HG03439 (cell line): Measurements from ENCODE around the gene HIPK1.

Experiments
- ATAC-seq: cut with Tn5 transposase; IDR thresholded peaks from one replicate; pipeline ENCODE4 v1.9.1; 2021; ENCODE audit warnings: mild to moderate bottlenecking, moderate library complexity; ENCODE audit not compliant: unreplicated experiment

HIPK1 gene

GRCh38 chr1:113928941-113929749 lies at the start of gene HIPK1:
TSS of gene HIPK1 (plus strand) at chr1:113929324.
- ATAC-seq: peak; percentile 72

GRCh38 chr1:113879739-113880038 lies 49.4 kb upstream of the HIPK1 start:
- ATAC-seq: no peak

GRCh38 chr1:113881661-113882060 lies 47.5 kb upstream of the HIPK1 start:
- ATAC-seq: no peak

DNA sequence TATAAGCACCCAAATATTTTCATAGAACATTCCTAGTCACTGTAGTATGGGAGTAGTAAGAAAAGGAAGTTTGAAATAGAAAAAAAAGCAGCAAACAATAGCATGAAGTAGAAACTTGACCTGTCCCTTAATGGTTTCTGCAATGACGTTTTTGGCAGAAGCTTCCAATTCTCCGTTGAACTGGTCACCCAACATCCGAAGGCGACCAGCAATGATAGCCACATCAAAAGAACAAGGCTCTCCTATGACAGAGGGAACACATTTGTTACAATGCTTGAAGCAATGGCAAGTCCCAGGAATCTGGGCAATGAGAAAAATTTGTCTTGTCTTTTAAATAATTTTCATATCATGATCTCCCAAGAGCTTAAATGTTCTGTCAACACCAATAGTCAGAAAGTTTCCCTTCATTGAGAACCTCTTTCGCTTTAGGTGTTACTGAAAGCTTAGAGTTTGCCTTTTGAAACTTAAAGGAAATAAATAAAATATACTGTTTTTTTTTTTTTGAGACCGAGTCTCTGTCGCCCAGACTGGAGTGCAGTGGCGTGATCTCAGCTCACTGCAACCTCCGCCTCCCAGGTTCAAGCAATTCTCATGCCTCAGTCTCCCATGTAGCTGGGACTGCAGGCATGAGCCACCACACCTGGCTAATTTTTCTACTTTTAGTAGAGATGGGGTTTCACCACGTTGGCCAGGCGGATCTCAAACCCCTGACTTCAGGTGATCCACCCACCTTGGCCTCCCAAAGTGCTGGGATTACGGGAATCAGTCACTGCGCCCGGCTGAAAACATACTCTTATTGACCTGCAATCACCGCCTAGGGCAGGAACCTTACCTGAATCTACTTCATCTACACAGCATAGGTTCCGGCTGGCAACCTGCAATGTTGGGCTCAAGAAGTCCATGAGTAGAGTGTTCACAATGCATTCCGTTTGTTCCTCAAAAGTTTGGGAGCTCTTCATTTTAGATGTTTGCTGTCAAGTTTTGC lies 42.4 kb upstream of the HIPK1 start:
- ATAC-seq: no peak

DNA sequence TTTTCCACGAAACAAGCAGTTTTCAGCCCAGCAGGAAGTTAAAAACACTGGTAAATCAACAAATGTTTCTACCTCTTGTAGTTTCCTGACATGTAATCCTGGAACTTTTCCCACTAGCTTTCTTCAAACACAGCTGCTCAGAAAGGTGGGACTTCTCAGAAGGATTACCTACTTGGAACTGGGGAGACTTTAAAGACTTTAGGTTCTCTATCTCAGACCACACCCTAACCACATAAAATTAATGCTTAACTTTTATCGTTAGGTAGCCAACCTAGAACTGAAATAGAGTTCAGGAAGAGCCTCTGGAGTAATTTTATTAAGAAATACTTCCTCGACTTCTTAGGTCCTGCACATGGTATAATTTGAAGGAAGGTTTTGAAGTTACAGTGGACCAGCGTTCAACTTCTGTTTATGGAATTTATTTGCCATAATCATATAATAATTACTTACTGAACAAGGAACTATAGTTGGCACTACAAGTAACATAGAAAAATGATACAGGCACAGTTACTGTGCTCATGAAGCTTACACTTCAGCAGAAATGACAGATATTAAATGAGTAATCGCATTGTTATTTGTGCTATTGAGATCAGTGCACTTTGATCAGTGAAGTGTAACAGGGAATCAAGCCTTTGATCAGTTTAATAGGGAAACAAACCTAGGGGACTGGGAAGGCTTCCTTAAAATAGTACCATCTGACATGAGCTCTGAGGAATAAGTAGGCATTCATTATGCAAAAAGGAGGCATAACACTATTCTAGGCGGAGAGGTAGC lies 41.5 kb upstream of the HIPK1 start, which contains the start of gene BCL2L15:
TSS of gene BCL2L15 (minus strand) at position 180 of the 774 bp plus-strand sequence. CDS start 206 bp downstream, outside the sequence.
- ATAC-seq: no peak

GRCh38 chr1:113890816-113891215 lies 38.3 kb upstream of the HIPK1 start:
- ATAC-seq: no peak

DNA sequence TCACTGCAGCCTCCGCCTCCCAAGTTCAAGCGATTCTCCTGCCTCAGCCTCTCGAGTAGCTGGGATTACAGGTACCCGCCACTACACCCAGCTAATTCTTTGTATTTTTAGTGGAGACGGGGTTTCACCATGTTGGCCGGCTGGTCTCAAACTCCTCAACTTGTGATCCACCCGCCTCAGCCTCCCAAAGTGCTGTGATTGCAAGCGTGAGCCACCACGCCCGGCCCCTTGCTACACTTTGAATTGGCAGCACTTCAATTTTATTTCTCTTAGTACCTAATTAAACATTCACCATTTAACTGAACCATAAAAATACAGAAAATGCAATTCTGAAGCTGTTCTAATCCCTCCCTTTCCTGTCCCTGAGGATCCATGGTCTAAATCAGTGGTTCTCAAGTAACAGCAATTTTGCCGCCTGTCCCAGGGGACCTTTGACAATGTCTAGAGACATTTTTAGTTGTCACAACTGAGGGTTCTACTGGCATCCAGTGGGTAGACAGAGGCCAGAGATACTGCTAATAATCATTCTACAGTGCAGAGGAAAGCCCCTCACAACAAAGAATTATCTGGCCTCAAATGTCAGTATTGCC lies 37.4 kb upstream of the HIPK1 start:
- no peak for ATAC-seq

- no peak for ATAC-seq
Measured at GRCh38 chr1:113893267-113893666, 35.9 kb upstream of the HIPK1 start.

GRCh38 chr1:113895098-113895497 lies 34.0 kb upstream of the HIPK1 start:
- ATAC-seq: no peak

DNA sequence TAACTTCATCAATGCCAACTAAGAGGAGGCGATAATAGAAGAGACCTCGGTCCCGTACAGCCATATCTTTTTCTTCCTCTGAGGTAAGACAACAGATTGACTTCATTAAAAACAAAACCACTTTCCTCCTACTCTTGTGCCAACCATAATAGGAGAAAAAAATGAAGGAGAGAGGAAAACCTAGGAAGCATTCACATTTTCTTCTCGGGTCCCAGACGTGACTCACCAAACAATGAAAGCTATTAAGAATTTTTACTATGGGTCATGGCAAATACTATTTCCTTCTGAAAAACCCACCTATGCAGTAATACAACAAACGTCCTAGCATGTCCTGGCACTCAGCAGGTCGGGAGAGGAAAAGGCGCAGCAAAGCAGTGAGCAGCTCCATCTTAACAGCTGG lies 33.2 kb upstream of the HIPK1 start:
- no peak for ATAC-seq

- ATAC-seq: no peak
Measured at GRCh38 chr1:113898241-113898814, 30.8 kb upstream of the HIPK1 start.

- ATAC-seq: no peak
Measured at GRCh38 chr1:113899111-113899510, 30.0 kb upstream of the HIPK1 start.

DNA sequence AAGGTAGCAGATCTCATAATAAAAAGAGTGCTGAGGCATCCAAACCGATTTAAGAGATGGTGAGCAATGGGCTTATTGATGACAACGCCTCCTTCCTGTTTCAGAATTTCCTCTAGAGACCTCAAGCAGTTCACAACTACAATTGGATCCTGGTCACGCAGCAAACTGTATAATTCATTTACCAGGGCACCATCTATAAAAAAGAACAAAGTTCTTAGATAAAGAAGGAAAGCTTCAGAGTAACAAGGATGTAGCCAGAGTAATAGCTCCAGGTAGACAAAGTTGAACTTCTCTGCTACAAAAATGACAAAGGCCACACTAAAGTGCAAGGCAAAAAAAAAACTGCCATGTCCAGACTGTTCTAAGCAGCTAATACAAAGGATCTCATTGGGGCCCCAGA lies 27.9 kb upstream of the HIPK1 start:
- no peak for ATAC-seq

- ATAC-seq: no peak
Measured at GRCh38 chr1:113903501-113904292, 25.4 kb upstream of the HIPK1 start.

- peak; percentile 32 for ATAC-seq
Measured at GRCh38 chr1:113904293-113904673, 24.8 kb upstream of the HIPK1 start.

- ATAC-seq: peak; percentile 88
Measured at GRCh38 chr1:113904674-113905434, 24.3 kb upstream of the HIPK1 start, which contains the start of the genes AP4B1 and DCLRE1B. TSS of gene AP4B1 (minus strand) at chr1:113904799. CDS start at chr1:113904717, 82 bp downstream. TSS of gene DCLRE1B (plus strand) at chr1:113905326. CDS start at chr1:113905587, 261 bp downstream.

DNA sequence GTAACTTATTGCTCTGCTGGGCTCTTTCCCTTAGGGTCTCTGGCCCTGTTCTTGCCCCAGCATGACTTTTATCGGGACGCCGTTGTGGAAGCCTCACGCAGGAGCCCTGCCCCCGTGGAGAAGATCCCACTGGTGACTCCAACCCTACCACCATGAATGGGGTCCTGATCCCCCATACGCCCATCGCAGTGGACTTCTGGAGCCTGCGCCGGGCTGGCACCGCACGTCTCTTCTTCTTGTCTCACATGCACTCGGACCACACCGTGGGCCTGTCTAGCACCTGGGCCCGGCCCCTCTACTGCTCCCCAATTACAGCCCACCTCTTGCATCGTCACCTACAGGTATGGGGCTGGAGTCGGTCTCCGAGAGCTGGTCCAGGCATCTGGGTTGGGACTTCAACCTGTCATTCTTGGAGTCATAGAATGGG lies 23.7 kb upstream of the HIPK1 start:
- ATAC-seq: peak; percentile 4

DNA sequence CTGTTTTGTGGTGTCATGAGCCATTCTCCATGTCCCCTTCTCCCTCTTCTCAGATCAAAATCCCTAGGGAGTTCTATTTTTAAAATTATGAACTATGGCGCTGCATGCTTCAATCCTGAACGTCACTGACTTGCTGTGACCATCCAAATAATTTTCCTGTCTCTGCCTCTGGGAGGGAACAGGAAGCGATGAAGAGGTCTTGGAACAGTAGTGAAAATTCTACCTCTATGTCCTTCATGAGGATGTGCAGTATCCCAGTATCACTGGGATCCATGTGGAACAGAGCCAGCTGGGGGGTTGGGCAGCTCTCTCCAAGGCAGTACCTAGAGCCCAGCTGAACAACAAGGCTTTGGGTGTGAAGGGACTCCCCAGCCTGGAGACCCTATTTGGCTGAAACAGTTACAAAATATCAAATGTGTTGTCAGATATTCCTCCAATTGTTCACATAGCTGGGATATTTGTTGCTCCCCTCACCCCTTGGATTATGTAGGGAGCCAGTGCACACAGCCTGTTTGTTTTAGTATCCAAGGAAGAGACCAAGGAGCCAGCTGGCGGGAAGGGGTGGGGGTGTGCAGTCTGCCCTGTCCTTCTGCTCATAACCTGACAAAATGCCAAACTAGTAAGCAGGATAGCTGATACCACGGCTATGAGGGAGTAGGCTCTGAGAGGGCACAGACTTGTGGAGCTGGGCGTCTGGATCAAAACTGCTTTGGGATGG lies 16.4 kb upstream of the HIPK1 start:
- ATAC-seq: no peak
